Ovary (tissue), 3 donors: ENCODE results near the gene PDE1A.

Experiments
- CTCF ChIP-seq, 3 donors: fragments of 450-650 bp in 2 of 3; fragments of 200-600 bp in 1 of 3; IDR thresholded peaks; one replicate each; pipeline versions ENCODE4 v1.5.1 to v1.8.0; 2016 to 2022; ENCODE audit warnings: antibody characterized with exemption in 3 of 3, mild to moderate bottlenecking in 1 of 3
- EP300 ChIP-seq: sonication (generic); formaldehyde crosslinking; IDR thresholded peaks from one replicate; pipeline ENCODE4 v1.6.1; 2017; ENCODE audit warnings: antibody characterized with exemption
- POLR2A ChIP-seq: fragments of 450-650 bp; IDR thresholded peaks from one replicate; pipeline ENCODE4 v1.6.1; 2017; ENCODE audit warnings: antibody characterized with exemption, mild to moderate bottlenecking, moderate library complexity
- donor health status: DM: no; HTN: no; CAD: no.

- TF ChIP-seq EP300 = no peak
- no peak for TF ChIP-seq POLR2A
- TF ChIP-seq CTCF (IDR thresholded peaks at IDR 0.05) = no peak
Observed at GRCh38 chr2:182463760-182464159, 36.9 kb upstream of the PDE1A start.
